Measurements from ENCODE around the gene KIF2A.

- TF ChIP-seq POLR2A (IDR thresholded peaks at IDR 0.05; ENCODE audit: low read depth, low read length) = no peak
- no peak for TF ChIP-seq POLR2AphosphoS5 (IDR thresholded peaks at IDR 0.05; ENCODE audit: low read depth, low read length)
- no peak for TF ChIP-seq TAF1 (IDR thresholded peaks at IDR 0.05; ENCODE audit: low read depth, low read length)
- no peak for TF ChIP-seq PAX5 (IDR thresholded peaks at IDR 0.05; ENCODE audit: insufficient read depth, low read length, severe bottlenecking)
- no peak for TF ChIP-seq POU2F2 (IDR thresholded peaks at IDR 0.05; ENCODE audit: low read depth, low read length)
- TF ChIP-seq SPI1 (IDR thresholded peaks at IDR 0.05; ENCODE audit: low read depth, low read length) = no peak
Measured at GRCh38 chr5:62257020-62257367, 49.0 kb upstream of the KIF2A start.
